CD4-positive, alpha-beta T cell treated with Interleukin-6 at 100 ng/mL for 8 hours (primary cell): ENCODE data around the gene NOS2.
"Not testable (repeated sequence)": the region's sequence is repeated elsewhere in the genome, so short reads cannot be mapped to it uniquely, and the experiment has no call there.

Experiments used
- DNase-seq: peaks from one replicate; pipeline ENCODE4 v3.0.0-alpha.2; 2020; ENCODE audit warnings: mixed read lengths, low spot score

Gene NOS2

DNA sequence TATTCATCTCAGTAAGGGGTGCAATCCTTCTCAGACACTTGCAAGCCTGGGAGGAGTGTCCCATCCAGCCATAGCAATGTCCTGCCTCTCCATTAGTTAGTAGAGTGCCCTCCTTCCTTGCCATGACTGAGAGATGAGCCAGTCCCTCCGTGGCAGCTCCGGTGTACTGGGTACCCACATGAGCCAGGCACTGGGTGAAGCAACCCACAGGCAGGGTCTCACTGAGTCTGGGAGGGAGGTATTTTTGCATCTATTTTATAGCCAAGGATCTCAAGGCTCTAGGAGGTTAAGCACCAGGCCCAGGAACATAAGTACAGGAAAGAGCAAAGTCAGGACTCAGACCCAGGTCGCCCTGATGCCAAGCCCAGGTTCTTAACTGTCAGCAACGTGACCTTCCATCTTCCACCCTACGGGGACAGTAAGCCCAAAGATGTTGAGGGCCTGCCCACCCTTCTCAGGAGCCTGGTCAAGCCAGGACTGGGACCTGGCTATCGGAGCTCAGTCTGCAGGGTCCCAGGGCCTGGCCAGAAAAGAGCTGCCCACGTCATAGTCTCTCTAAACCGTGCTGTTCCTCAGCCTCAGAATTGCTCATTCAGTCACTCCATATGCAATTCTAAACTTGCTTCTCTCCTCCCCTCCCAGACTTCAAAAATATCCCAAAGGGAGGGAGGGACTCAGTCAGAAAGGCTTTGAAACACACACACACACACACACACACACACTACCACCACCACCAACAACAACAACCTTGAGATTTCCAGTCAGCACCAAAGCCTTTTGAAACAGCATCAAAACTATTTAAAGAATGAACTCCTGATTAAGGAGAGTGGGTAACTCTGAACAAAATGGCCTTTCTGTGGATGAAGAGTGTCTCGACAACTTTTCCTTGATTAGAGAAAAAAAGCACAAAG is 16.6 kb downstream of the NOS2 start:
- DNase-seq, result no peak

DNA sequence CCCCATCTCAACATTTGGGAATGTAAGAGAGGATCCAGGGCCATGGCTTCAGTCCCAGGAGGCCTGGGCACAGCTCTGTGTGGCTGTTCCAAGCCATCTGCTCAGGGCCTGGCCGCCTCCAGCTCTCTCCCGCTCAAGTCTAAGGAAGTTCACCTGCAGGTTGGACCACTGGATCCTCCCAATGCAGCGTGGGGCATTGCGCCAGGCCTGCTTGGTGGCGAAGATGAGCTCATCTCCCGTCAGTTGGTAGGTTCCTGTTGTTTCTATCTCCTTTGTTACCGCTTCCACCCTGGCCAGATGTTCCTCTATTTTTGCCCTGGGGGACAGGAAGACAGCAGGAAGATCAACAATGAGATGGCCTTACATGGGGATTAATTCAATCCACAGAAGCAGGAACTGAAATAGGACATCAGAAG is 17.5 kb downstream of the NOS2 start:
- DNase-seq, result no peak

DNA sequence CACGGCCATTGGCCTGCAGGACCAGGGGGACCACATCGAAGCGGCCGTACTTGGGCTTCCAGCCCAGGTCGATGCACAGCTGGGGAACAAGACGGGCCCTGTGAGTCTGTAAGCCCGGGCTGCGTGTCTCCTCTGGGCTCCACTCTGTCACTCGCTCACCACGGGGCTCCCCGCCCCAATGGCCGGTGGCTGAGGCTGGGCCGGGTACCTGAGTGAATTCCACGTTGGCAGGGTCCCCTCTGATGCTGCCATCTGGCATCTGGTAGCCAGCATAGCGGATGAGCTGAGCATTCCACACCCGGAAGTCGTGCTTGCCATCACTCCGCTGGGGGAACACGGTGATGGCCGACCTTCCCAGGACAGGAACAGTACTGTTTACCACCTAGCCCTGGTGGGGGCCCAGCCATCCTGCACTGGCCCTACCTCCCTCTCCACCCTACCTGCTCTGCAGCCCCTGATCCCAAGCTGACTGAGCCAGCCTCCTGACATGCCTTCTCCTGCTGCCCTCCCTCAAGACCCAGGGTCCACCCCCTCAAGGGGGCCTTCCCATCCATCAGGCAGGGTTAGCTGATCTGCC is 19.4 kb downstream of the NOS2 start:
- DNase-seq, result no peak

DNA sequence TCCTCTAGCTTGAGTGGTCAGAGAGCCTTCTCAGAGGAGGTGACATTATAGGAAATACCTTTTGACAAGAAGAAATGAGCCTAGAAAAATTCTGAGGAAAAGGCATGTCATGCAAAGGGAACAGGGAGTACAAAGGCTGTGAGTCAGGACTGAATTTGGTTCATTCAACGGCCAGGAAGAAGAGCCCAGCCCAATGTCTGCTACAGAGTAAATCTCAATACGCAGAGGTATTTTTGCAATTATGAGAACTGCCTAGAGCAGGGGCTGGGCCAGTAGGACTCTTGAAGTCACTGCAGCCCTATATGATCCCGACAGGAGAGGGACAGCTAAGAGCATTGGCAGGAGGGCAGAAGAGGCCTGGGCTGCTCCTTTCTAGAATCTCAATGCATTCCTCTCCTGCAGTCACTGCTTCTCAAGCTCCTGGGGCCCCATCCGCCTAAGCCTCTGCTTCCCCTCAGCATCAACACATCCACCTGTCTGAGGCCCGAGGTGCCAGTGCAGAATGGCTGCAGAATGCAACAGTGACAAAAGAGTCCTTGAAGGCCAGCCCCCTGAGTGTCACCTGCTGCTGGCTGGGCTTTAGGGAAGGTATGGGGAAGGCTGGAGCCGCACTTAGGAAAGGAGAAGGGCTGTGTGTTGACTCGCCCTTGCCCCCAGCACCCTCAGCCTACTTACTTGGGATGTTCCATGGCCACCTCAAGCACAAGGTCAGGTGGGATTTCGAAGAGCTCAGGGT is 20.1 kb downstream of the NOS2 start:
- DNase-seq, result no peak

DNA sequence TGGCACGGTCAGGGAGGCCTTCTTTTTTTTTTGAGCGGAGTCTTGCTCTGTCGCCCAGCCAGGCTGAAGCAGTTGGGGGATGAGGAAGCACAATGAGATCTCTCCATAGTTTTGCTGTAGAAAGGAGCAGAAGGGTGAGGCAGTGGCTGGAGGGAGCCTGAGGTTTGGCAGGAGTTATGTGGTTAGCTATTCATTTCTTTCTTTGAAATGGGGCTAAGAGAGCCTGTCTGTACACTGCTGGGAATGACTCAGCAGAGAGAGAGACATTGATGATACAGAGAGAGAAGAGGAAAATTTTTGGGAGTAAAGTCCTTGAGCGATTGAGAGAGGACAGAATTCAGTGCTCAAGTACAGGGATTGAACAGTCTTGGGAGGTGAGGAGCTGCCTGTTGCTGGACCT is 22.1 kb downstream of the NOS2 start:
- DNase-seq, result no peak

DNA sequence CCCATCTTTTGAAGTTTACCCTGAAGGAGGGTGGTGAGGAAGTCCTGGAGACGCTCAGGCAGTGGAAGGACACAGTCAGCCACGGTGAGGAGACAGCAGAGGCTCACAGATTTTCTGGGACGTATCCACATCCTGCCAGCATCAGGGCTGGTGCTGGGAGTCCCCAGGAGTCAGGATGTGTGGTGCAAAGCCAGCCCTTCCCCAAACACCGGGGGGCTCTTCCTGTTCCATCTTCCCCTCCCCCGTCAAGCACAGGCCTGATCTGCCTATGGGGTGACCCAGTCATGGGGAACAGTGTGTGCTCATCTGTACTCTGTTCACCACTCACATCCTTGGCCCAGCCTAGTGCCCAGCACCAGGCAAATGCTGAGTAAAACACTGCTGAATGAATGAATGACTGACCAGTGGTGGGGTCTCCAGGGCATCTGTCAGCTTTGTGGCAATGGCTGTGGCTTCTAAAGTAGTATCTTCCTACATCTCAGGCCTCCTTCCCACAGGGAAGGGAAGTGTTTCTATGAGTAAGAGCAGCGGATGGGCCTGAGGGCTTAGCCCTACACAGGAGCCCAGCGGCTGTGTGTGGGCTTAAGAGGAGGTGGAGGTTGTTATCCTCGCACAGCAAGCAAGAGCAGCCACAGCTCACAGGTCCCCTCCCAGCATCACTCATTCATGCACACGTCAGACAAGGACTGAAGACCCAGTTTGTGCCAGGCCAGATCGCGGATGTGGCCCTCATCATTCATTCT is 23.3 kb downstream of the NOS2 start:
- no peak for DNase-seq

DNA sequence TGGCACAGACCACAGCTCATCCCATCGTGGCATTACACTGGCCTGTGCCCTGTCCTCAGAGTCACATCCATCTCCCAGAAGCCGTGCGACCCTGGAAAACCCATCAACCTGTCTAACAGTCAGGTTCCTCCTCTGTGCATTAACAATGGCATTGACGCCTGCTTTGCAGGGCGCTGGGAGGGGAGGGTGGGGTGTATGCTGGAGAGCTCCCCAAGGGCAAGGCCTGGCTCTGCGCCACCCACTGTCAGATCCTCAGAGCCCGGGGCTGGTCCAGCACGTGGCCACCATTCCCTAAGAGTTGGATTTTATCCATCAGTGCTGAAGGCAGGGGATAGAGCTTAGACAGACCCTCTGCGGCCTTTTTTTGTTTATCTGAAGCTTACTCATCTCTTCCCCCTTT is 28.7 kb downstream of the NOS2 start:
- DNase-seq, result no peak

DNA sequence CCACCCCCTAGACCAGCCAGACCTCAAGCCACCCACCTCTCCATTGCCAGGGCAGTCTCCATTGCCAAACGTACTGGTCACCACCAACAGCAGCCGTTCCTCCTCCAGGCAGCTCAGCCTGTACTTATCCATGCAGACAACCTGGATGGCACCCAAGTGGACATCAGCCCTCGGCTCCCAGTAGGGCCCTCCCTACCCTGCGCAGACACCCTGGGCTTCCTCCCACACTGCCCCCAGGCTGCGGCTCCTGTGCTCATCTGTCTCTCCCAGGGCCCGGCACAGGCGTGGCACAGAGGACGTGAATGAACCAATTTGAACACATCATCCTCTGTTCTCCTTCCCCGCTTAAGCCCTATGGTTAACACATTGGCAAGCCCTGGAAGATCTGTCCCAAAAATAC is 29.5 kb downstream of the NOS2 start:
- no peak for DNase-seq

DNA sequence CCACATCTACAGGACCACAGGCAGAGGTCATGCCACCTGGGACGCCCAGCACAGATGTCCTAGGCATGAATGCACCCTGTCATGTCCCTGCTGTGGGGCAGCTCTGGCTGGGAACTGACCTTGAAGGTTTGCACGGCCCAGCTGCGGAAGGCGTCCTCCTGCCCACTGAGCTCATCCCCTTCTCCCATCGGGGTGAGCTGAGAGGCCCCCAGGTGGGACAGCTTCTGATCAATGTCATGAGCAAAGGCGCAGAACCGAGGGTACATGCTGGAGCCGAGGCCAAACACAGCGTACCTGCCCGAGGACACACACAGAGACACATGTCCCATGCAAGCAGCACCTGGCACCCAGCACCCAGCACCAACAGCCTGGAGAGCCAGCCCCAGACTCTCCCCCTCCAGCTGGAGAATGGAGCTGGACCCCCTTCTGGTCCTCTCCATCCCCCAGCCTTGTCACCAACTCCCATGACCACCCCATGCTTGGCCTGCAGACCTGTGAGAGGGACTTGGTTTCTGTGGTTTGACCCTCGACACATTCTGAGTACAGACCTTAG is 31.4 kb downstream of the NOS2 start:
- no peak for DNase-seq

DNA sequence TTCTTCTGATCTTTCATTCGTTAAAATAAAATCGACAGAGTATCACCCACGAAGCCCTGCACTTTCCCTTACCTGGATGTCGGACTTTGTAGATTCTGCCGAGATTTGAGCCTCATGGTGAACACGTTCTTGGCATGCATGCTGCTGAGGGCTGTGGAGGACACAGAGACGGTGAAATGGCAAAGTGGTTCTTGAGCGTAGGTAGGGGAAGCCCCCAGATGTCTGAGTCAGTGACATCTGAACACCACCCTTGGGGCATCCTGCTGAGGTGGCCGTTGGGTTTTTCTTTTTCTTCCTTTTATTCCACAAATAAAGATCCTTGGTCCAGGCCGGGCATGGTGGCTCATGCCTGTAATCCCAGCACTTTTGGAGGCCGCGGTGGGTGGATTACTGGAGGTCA is 33.9 kb downstream of the NOS2 start:
- no peak for DNase-seq

DNA sequence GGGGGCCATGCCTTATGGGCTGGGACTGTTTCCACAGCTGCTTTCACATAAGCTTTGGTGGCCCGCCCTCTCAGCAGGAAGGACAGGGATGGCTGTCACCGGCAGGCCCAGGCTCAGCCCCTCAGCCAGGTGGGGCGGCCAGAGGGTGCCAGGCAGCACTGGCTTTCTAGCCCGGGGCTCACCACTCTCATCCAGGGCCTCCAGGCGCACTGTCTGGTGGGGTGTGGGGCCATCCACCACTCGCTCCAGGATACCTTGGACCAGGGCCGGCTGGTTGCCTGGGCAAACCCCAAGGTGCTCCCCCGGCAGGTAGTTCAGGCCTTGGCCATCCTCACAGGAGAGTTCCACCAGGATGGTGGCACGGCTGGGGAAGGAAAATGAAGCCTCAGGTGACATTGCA is 35.0 kb downstream of the NOS2 start:
- DNase-seq, result no peak

DNA sequence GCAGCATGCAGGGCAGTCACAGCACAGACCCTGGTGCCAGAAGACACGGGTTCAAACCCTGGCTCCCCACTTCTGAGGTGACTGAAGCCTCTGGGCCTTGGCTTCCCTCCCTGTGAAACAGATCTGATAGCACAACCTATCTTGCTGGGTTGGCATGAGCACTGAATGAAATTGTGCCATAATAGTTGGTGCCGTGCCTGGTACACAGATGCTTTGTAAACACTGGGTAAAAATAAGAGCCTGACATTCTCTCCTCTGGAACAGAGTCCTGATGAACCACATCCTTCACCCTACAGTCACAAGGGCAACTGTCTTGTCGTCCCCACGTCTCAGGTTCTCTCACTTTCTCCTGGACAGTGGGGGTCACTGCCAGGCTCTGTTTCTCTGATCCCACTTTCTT is 35.7 kb downstream of the NOS2 start:
- DNase-seq, result no peak

DNA sequence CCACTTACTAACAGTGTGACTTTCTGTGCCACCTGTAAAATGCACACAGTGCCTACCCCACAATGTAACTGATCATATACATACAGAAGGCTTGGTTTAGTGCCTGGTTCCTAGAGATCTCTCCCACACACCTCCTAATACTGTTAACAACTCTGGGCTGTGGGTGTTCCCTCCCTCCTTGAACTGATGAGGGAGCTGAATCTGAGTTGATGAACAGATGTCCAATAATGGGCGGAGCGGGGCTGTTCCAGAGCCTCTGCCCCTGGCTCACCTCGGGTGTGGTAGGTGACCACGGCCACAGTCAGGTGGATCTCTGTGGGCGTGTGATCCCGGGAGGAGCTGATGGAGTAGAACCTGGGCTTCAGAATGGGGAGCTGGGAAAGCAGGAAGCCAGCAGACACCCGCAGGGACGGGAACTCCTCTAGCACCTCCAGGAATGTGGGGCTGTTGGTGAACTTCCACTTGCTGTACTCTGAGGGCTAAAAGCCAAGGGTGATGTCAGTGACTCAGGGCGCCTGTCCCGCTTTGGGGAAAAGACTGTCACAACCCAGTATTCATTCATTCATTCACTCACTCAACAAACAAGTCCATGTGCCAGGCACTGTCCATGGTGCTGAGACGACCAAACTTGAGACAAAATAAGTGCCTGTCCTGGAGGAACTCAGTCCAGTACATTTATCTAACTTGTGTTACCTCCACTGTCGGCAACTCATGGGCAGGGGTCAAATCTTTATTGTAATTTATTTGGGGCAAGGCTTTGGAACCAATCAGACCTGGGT is 37.6 kb downstream of the NOS2 start:
- no peak for DNase-seq

DNA sequence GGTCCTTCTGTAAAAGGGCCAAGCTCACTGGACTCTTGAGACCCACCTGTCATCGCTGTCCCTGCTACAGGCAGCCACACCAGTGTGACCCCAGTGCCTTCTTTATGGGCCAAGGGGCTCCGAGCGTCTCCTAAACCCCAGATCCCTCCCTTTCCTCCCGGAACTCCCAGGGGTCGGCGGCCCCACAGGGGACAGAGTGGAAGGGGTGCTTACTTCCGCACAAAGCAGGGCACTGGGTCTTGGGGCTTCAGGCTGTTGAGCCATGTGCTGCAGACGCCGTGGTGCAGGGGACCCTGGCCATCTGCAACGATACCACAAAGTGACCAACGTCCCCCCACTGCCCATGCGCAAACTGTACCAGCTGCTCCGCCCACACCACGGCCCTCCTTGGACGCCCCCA is 39.4 kb downstream of the NOS2 start:
- not testable (repeated sequence) for DNase-seq

DNA sequence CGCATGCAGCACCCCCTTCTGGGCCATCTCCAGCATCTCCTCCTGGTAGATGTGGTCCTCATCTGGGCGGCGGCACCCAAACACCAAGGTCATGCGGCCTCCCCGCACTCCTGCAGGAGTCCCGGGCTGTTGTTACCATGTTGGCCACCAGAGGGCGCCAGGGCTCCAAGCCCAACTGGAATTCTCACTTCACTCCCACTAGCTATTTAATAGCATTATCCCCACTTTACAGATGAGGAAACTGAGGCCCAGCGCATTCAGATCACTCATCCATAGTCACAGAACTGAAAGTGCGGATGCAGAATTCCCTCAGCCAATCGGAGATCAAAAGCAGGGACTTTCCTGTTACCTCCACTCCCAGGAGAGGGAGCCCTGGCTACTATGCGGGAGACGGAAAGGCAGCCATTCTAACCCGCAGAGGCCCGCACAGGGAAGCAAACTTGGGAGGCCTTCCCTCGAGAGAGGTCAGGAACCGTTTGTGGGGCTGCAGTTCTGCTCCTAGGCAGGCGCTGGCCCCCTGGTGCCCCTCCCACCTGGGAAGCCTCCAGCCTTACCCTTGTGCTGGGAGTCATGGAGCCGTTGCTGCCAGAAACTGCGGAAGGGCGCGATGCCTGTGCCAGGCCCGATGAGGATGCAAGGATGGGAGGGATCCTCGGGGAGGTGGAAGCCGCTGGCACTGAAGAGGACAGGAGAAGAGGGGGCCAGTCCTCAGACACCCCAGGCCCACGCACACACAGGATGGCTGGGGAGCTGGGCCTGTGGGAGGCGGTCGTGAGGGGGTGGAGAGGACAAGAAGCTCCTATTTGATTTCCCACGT is 40.1 kb downstream of the NOS2 start:
- peak; percentile 53 for DNase-seq

DNA sequence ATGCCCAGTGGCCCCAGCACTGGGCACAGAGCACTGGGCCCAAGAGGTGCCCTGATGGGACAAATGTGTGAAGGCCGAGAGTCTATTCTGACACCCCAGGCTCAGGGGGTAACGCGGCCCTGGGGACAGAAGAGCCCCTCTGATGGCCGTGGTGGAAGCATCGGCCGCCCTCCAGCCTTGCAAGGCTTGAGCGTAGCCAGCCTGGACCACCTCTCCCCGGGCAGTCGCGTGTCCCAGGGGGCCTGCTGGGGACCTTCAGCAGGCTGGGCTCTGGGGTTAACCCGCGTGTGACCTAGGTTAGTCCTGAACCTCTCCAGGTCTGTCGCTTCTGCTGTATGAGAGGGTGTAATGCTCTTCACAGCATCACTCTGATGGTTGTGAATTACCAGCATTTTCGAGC is 40.8 kb downstream of the NOS2 start:
- DNase-seq, result no peak

DNA sequence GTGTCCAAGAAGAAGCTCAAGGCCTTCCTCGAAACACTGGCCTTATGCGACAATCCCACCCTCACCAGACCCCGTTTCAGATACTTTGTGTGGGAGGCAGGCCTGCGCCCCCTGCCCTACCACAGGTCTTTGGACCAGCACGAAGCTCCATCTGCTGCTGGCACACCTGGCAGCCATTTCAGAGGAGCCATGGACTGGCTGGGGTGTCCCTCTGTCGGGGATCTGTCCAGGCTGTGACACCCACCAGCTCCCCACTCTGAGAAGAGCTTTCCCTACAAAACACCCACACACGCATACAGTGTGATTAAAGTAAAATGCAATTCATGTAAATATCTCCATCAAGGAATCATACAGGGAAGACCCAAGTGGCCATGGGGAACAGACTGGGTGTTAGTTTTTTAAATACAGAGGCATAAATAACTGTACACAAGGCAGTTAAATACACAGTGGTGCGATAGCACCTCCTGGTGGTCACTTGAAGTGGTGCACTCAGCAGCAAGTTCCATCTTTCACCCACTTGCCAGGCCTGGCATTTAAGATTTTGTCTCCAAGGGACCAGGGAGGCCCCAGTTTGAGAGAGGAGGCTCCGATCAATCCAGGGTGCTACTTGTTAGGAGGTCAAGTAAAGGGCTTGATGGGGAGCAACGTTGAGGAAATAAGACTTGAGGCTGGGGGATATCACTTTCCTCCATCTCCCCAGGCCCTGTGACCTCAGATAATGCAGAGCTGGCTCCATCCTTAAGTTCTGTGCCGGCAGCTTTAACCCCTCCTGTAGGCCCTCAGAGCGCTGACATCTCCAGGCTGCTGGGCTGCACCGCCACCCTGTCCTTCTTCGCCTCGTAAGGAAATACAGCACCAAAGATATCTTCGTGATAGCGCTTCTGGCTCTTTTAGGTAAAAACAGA is 43.6 kb downstream of the NOS2 start:
- peak; percentile 20 for DNase-seq

DNA sequence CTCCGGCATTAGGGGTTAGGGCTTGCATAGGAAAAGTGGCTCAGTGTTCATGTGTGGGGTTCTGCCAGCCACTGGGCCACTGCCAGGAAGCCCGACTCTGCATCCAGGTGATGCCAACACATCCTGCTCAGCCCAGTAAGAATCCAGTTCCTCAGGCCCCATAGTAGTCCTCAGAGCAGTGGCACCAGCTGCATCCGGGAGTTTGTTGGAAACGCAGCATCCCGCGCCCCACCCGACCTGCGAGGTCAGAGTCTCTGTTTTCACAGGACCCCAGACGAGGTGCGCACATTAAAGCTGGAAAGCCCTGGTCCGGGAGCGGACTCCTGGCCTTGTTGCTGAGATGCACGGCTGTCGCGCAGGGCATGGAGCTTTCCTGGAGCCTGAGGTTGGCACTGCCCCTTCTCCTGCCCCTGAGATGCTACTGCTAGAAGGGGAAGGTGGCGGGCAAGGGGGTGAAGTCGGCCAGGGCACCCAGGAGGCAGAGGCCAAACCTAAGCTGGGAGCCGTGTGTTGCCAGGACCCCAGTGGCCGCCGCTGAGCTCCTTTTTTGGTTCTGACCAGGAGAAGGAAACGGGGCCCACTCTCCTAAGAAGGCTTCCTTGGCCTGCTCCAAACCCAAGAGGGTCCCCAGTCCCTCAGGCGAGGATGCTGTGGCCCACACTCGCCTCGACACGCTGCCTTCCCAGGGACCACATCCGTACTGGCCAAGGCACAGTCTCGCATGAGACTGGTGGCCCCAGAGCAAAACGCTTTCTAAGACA is 44.4 kb downstream of the NOS2 start:
- DNase-seq, result no peak

DNA sequence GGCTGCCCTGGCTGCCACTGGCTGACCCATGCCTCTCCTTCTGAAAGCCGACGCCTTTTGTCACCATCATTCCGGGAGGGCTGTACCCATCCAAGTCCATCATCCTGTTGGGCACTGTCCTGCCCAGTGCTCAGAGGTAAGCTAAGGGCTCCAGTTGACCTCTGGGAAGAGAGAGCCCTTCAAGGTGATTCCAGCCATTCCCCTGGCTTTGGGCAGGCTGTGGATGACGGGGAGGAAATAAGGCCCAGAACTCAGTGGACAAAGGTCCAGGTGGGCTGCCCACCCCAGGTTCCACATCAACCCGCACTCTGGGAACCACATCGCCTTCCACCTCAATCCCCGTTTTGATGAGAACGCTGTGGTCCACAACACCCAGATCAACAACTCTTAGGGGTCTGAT is 45.8 kb downstream of the NOS2 start:
- DNase-seq, result no peak
